Hepatic stellate cell (primary cell): ENCODE measurements around the gene C6orf58.

Experiments
- DNase-seq: peaks from one replicate; pipeline ENCODE4 v3.0.0; 2011; ENCODE audit warnings: low spot score

Gene C6orf58

GRCh38 chr6:127576874-127577273 is at the start of gene C6orf58:
TSS of gene C6orf58 (plus strand) at chr6:127577174. CDS start at chr6:127577186, 12 bp downstream.
- DNase-seq, result no peak

- DNase-seq, result no peak
These were observed 44.0 kb upstream of the C6orf58 start for GRCh38 chr6:127533011-127533410.

- no peak for DNase-seq
These were observed 43.2 kb upstream of the C6orf58 start for GRCh38 chr6:127533736-127534135.

- DNase-seq, result no peak
These were observed 38.2 kb upstream of the C6orf58 start for GRCh38 chr6:127538750-127539264.

- DNase-seq, result no peak
These were observed 37.7 kb upstream of the C6orf58 start for GRCh38 chr6:127539272-127539671.

GRCh38 chr6:127547215-127547614 is 29.8 kb upstream of the C6orf58 start:
- peak; percentile 2 for DNase-seq

GRCh38 chr6:127547904-127548649 is 28.9 kb upstream of the C6orf58 start:
- DNase-seq, result no peak

- peak; percentile 11 for DNase-seq
These were observed 26.6 kb upstream of the C6orf58 start for GRCh38 chr6:127550403-127550802.

GRCh38 chr6:127554435-127555006 is 22.5 kb upstream of the C6orf58 start:
- DNase-seq, result peak; percentile 2

- DNase-seq, result no peak
These were observed 15.3 kb upstream of the C6orf58 start for GRCh38 chr6:127561660-127562059.

GRCh38 chr6:127564761-127565160 is 12.2 kb upstream of the C6orf58 start:
- no peak for DNase-seq

GRCh38 chr6:127566119-127566518 is 10.9 kb upstream of the C6orf58 start:
- DNase-seq, result no peak

GRCh38 chr6:127566651-127567050 is 10.3 kb upstream of the C6orf58 start:
- no peak for DNase-seq

- DNase-seq, result no peak
These were observed 9.5 kb upstream of the C6orf58 start for GRCh38 chr6:127567476-127567875.

GRCh38 chr6:127570739-127571389 is 6.1 kb upstream of the C6orf58 start:
- no peak for DNase-seq

- no peak for DNase-seq
These were observed 1.9 kb downstream of the C6orf58 start for GRCh38 chr6:127578900-127579299.

GRCh38 chr6:127581576-127581975 is 4.6 kb downstream of the C6orf58 start:
- no peak for DNase-seq

GRCh38 chr6:127582777-127583462 is 5.9 kb downstream of the C6orf58 start:
- DNase-seq, result peak; percentile 25

GRCh38 chr6:127585123-127585522 is 8.1 kb downstream of the C6orf58 start:
- no peak for DNase-seq

- no peak for DNase-seq
These were observed 9.4 kb downstream of the C6orf58 start for GRCh38 chr6:127586372-127586771.

GRCh38 chr6:127587875-127588274 is 10.9 kb downstream of the C6orf58 start:
- DNase-seq, result no peak

- DNase-seq, result no peak
These were observed 12.2 kb downstream of the C6orf58 start for GRCh38 chr6:127589135-127589534.
